ENCODE results near the gene POLR3H.

Gene POLR3H

DNA sequence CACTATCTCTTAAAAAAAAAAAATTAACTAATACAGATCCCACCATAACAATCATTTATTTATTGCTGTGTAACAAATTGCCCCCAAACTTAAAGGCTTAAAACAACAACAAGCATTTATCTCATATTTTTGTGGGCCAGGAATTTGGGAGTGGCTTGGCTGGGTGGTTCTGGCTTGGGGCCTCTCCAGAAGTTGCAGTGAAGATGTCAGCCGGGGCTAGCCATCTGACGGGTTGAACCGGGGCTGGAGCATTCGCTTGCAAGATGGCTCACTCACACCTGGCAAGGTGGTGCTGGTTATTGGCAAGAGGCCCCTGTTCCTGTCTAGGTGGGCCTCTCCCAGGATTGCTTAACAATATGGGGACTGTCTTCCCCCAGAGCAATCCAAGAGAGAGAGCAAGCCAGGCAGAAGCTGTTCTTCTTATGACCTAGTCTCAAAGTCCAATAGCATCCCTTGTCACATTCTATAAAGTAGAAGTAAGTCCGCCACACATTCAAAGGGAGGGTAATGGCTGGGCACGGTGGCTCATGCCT, 45.9 kb downstream of the POLR3H start:
- H3K4me3 ChIP-seq (ENCODE audit: low read length): no peak overlapping the region
- DNase-seq (ENCODE audit: low read depth, low spot score): no peak

DNA sequence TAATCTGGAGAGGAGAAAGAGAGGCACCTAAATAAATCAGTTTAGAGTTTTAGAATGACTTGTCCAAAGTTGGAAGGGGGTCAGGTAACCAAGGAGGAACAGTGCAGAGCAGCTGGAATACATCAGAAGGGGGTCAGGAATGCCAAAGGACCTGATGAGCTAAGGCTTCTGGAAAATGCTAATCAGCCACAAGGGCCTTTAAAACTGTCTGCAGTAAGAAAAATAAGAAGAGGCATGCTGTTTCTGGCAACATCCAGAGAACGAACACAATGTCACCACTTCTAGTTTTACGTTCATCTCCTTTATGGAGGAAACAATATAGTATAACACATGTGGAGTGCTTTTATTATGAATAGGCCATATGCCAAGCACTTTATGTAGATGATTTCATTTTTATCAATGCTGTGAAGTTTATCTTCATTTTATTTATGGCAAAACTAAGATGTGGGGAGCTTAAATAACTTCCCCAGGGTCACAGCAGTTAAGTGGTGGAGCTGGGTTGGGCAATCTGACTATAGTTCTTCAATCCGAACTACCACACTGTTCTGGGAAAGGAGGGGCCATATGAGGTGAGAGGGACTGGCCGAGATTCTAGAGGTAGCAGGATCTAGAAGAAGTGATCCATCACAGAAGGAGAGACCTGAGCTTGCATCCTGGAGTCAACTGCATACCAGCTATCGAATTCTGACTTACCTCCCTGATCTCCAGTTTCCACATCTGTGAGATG, 52.7 kb downstream of the POLR3H start:
- no peak overlapping the region for H3K4me3 ChIP-seq (ENCODE audit: low read length)
- no peak for DNase-seq (ENCODE audit: low read depth, low spot score)

DNA sequence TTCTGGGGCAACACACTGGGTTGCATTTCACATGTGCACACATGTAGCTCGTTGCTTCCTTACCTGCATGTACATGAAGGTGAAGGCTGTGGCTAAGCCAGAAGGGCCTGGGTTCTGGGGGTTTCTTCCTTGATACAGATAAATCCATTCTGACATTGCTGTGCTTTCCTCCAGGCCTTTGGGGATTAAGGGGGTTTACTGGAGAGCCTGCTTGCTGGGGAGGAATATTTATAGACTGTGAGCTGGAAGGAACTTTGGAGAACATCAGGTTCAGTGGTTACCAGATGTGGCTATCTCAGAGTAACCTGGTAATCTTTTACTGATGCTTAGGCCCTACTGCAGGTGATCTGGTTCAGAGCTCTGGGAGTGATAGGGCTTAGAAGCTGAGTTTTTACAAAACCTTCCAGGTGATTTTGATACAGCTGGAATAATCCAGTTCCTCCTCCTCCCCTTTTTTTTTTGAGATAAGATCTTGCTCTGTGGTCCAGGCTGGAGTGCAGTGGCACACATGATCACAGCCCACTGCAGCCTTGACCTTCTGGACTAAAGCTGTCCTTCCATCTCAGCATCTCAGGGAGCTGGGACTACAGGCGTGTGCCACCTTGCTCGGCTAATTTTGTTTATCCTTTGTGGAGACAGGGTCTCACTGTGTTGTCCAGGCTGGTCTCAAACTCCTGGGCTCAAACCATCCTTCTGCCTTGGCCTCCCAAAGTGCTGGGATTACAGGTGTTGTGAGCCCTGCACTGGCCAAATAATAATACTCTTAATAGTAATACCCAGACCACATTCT, 55.5 kb downstream of the POLR3H start:
- H3K4me3 ChIP-seq (ENCODE audit: low read length): no peak overlapping the region

DNA sequence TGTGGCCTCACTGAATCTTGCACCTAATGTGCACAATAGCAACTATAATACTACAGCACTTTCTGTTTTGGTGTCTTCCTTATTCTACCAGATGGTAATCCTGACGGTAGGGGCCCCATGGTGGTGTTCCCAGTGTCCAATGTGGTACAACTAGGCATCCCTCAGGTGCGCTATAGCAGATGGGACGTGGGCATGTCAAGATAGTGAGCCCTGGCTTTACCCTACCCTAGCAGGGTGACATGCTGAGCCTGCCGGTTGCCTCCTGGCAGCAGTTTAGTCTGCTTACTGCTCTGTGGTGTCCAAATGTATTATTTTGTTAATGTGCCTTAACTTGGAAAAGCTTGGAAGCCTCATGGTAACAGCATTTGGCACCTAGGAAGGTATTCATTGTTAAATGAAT, 56.2 kb downstream of the POLR3H start:
- DNase-seq (ENCODE audit: low read depth, low spot score): no peak

More for the DNA sequence above, 55.5 kb downstream of the POLR3H start:
- DNase-seq (ENCODE audit: low read depth, low spot score): no peak

DNA sequence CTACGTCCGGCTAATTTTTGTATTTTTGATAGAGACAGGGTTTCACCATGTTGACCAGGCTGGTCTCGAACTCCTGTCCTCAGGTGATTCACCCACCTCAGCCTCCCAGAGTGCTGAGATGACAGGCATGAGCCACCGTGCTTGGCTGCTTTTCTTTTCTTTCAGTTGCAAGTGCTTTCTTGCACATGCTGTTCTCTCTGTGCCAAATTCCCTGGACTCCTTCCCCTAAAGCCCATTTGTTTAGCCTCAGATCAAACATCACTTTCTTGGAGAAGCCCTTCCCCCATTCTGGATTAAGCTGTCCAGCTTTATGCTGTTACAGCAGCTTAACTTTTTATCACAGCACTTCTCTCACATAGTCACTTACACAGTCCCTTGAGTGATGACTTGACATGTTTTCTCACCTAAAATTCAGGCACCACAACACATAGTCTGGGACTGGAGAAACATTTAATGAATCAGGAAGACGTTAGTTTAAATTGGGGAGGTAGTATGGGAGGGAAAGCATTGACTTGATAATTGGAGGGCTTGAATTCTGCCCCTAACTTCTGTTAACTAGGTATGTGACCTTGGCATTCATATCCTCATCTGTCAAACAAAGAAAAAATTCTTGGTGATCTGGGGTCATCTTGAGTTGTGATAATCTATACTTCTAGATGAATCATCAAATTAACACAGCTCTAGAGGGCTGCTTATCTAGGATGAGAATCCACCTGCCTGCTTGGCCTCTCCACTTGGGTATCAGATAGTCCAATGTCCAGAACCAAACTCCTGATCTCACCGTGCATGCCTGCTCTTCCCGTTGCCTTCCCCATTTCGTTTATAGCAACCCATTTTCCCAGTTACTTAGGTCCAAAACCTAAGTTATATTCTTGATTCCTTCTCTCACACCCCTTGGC, 57.0 kb downstream of the POLR3H start:
- DNase-seq (ENCODE audit: low read depth, low spot score): no peak
- no peak overlapping the region for H3K4me3 ChIP-seq (ENCODE audit: low read length)

More for the DNA sequence above, 56.2 kb downstream of the POLR3H start:
- H3K4me3 ChIP-seq (ENCODE audit: low read length): no peak overlapping the region

DNA sequence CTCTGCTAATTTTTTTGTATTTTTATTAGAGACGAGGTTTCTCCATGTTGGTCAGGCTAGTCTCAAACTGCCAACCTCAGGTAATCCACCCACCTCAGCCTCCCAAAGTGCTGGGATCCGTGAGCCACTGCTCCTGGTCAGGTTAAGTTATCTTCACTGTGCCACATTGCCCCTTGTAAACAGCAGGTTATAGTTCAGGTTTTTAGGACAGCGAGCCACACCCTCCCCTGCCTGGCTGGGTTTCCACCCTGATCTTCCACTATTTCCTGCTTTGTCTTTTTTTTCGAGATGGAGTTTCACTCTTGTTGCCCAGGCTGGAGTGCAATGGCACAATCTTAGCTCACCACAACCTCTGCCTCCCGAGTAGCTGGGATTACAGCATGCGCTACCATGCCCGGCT, 59.2 kb downstream of the POLR3H start:
- no peak for DNase-seq (ENCODE audit: low read depth, low spot score)

DNA sequence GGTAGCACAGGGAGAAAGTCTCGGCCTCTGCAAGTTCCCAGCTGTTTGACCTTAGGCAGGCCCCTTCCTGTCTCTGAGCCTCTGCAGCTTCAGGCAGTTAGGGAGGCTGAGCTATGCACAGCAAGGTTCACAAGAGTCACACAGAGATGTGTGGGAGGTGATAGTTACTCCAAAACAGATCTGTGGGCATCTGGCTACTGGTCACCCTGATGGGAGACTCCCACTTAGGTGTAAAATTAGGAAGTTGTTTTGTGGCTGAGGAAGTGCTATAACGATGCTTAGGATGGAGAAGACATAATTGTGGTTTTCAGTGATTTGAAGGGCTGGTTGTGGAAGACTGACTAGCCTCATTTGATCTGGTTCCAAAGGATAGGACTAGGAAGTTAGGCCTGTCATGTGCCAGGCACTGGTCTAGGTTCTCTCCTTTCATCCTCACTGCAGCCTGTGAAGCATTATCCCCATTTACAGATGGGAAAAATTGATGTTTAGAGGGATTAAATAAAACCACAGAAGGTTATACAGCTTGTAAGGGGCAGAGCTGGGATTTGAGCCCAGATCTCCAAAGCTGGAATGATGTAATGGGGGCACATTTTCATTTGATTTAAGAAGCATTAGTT, 61.8 kb downstream of the POLR3H start:
- no peak overlapping the region for H3K4me3 ChIP-seq (ENCODE audit: low read length)
- DNase-seq (ENCODE audit: low read depth, low spot score): no peak

More for the DNA sequence above, 59.2 kb downstream of the POLR3H start:
- H3K4me3 ChIP-seq (ENCODE audit: low read length): no peak overlapping the region

DNA sequence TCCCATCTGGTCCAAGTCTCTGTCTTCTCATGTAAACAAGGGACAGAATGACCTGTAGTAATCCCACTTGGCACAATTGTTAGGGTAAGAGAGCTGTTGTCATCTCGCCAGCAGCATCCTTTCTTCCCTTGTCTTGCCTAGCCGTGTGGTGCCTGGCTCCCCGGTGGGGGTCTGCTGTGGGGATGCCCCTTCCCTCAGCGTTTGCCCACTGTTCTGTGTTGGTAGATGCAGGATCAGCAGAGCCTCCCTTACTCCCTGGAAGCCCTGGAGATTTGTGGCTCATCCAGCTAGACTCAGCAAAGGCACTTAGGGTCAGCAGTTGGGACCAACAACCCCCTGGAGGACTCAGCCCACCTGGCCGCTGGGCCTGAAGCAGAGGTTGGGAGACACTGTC, 62.3 kb downstream of the POLR3H start:
- no peak for DNase-seq (ENCODE audit: low read depth, low spot score)
- no peak overlapping the region for H3K4me3 ChIP-seq (ENCODE audit: low read length)

DNA sequence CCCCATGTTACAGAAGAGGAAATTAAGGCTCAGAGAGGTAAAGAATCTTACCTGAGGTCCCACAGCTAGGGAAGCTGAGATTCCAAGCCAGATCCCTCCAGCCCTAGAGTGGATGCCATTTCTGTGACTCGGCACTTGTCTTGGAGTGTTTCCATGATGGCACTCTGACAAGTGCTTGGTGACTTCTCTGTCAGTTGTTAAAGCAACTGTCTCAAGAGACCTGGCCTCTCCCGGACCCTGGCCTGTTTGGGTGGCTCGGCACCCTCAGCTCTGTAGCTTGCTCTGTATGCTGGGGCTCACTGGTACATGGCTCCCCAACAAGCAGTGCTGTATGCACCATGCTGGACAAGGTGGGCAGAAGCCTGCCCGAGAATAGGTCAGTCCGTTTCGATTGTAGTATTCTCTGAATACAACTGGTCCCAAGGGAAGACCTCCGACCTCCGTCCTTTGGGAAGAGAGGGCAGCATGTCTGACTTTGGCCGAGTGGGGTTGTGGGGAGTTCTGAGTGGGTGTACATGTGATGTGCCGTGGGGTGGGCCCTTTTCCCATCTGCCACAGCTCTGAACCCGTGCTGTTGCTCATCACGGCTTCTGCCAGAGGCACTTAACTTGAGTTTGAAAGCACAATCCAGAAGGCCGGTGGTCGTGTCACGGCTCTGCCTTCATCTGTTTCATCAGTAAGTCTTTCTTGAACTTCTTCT, 63.0 kb downstream of the POLR3H start:
- H3K4me3 ChIP-seq (ENCODE audit: low read length): no peak overlapping the region
- DNase-seq (ENCODE audit: low read depth, low spot score): no peak

DNA sequence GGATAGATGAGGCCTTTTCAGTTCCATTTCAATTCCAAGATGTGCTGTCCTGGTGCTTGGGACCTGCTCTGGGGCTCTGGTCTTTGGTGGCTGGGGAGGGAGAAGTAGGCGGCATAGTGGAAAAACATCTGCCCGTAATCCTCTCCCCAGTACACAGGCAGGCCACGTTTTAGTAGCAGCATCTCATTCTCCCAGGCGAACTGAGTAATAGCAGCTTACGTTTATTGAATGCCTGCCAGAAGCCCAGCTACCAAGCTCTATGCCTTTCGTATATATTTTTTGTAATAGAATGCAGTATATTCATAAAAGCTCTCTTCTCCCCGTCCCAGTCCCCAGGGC, 63.9 kb downstream of the POLR3H start:
- no peak overlapping the region for H3K4me3 ChIP-seq (ENCODE audit: low read length)
- DNase-seq (ENCODE audit: low read depth, low spot score): no peak

DNA sequence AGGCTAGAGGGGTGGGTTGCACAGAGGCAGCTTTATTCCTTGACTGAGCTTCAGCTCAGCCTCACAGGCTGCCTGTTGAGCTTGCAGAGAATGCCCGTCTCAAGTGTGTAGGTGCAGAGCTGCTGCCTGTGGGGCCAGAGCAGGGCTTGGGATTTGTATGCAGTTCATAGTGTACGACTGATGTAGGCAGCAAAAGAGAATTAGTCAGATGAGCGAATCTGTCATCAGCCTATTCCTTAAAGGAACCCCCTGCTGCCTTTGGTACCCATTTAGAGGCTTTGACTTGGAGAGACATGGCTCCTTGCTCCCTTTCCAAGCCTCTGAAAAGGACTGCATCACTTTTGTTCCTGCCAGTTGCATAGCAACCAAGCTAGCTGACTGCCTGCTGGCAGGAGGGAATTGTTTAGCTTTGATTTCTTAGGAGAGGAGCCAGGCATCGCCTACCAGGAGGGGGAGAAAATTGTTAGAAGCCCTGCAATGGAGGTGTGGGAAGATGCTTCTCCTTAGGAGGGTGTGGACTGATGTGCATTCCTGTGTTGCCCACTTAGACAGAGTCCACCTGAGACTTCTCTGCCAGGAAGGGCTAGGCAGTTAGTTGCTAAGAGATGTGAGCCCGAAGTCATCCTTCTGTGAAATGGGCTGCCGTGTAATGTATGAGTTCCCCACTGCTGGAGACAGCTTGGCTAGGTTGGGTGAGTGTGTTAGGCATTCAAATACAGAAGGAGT, 64.4 kb downstream of the POLR3H start:
- DNase-seq (ENCODE audit: low read depth, low spot score): no peak
- H3K4me3 ChIP-seq (ENCODE audit: low read length): no peak overlapping the region

DNA sequence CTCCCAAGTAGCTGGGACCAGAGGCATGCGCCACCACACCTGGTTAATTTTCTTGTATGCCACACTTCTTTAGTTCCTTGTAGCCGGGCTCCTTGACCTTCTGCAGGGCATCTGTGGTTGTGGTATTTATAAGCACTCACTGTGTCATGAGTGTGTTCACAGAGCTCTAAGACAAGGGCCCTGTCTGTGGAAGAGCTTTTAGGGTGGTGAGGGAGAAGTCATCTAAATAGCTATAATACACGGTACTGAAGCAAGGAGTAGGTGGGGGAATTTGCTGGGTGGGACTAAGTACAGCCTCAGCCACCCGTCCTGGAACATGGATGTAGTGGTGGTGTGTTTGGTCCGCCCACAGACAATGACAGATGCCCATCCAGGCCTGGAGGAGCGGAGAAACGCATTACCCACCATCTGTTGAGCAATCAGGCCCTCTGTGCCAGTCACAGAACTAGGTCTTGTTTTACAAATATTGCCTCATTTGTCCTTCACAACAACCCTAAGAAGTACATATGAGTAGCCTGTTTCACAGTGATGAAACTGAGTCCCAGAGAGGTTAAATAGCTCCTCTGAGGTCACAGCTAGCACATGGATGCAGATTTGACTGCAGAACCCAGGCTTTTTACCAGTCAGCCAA, 65.3 kb downstream of the POLR3H start:
- H3K4me3 ChIP-seq (ENCODE audit: low read length): no peak overlapping the region
- no peak for DNase-seq (ENCODE audit: low read depth, low spot score)

DNA sequence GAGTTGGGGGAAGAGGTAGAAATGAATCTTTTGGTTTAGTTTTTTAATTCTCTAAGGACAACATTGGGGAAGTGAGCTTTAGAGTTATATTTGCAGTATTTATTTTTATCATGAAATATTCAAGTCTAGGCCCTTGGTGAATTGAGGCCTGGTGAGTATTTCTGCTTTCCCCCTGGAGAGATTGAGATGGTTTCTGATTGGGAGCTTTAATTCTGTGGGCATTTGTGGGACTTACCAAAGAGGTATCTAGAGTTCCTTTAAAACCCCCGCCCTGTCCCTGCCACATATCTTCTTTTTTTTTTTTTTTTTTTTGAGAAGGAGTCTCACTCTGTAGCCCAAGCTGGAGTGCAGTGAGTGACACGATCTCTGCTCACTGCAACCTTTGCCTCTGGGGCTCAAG, 65.8 kb downstream of the POLR3H start:
- no peak for DNase-seq (ENCODE audit: low read depth, low spot score)
- H3K4me3 ChIP-seq (ENCODE audit: low read length): no peak overlapping the region
